BE2C (cell line): ENCODE results near the gene COL6A2.
A peak's percentile ranks its signal among the peaks of the same experiment; 100 is the strongest.

Experiments used
- DNase-seq: peaks from one replicate; pipeline ENCODE4 v3.0.0-alpha.2; 2020
- H3K27me3 ChIP-seq: fragments of 250-450 bp; sonication (Bioruptor Pico); 2 replicates; pipeline ENCODE4 v1.5.1; 2020; ENCODE audit warnings: mild to moderate bottlenecking
- H3K36me3 ChIP-seq: fragments of 250-450 bp; sonication (Bioruptor Pico); 2 replicates; pipeline ENCODE4 v1.5.1; 2020; ENCODE audit warnings: mild to moderate bottlenecking
- H3K4me1 ChIP-seq: fragments of 250-450 bp; sonication (Bioruptor Pico); 2 replicates; pipeline ENCODE4 v1.5.1; 2020
- H3K4me3 ChIP-seq: 2 replicates; pipeline ENCODE4 v1.5.1; 2011; ENCODE audit warnings: low read depth, low read length
- H3K9me3 ChIP-seq: fragments of 250-450 bp; sonication (Bioruptor Pico); 2 replicates; pipeline ENCODE4 v1.5.1; 2020
- CTCF ChIP-seq: IDR thresholded peaks from 2 replicates; pipeline ENCODE4 v1.5.1; 2012; ENCODE audit warnings: mild to moderate bottlenecking, low read depth, low read length

Gene COL6A2

GRCh38 chr21:46118316-46119143 is 20.6 kb downstream of the COL6A2 start:
- Histone ChIP-seq H3K36me3 (no peaks in the 10 kb centered on the region), H3K4me1 (no peaks in the 10 kb centered on the region), H3K9me3 (no peaks in the 10 kb centered on the region), H3K27me3 (no peaks in the 10 kb centered on the region), H3K4me3 (no peak overlapping the region)
- peak; percentile 10 for DNase-seq
- no peak for TF ChIP-seq CTCF

- DNase-seq = no peak
- no peaks in the 10 kb centered on the region for H3K27me3 ChIP-seq
- TF ChIP-seq CTCF = no peak
- no peaks in the 10 kb centered on the region for H3K9me3 ChIP-seq
- no peaks in the 10 kb centered on the region for H3K36me3 ChIP-seq
- no peak overlapping the region for H3K4me3 ChIP-seq
- no peaks in the 10 kb centered on the region for H3K4me1 ChIP-seq
Measured at GRCh38 chr21:46119144-46119636, 21.3 kb downstream of the COL6A2 start.

- Histone ChIP-seq H3K4me1 (no peaks in the 10 kb centered on the region), H3K4me3 (no peak overlapping the region), H3K9me3 (no peaks in the 10 kb centered on the region), H3K36me3 (no peaks in the 10 kb centered on the region), H3K27me3 (no peaks in the 10 kb centered on the region)
- TF ChIP-seq CTCF = no peak
- no peak for DNase-seq
Measured at GRCh38 chr21:46119637-46120271, 21.8 kb downstream of the COL6A2 start.

- Histone ChIP-seq H3K27me3 (no peaks in the 10 kb centered on the region), H3K4me3 (no peak overlapping the region), H3K4me1 (no peaks in the 10 kb centered on the region), H3K36me3 (no peaks in the 10 kb centered on the region), H3K9me3 (no peaks in the 10 kb centered on the region)
- no peak for TF ChIP-seq CTCF
- DNase-seq = peak; percentile 11
Measured at GRCh38 chr21:46120301-46121285, 22.7 kb downstream of the COL6A2 start.

GRCh38 chr21:46121286-46122221 is 23.6 kb downstream of the COL6A2 start:
- no peak for TF ChIP-seq CTCF
- no peaks in the 10 kb centered on the region for H3K27me3 ChIP-seq
- no peaks in the 10 kb centered on the region for H3K9me3 ChIP-seq
- peak; percentile 6 for DNase-seq
- H3K36me3 ChIP-seq = no peaks in the 10 kb centered on the region
- H3K4me3 ChIP-seq = no peak overlapping the region
- no peaks in the 10 kb centered on the region for H3K4me1 ChIP-seq
